ENCODE measurements around the gene VWA5B1.

GRCh38 chr1:20355101-20355827 lies 64.6 kb downstream of the VWA5B1 start:
- TF ChIP-seq CTCF (IDR thresholded peaks at IDR 0.05; ENCODE audit: extremely low read depth in 1 of 2, insufficient read depth in 1 of 2, low read depth in 1 of 2, low read length in 2 of 2) (no peak), JUN (IDR thresholded peaks at IDR 0.05; ENCODE audit: borderline replicate concordance, insufficient read depth, insufficient read length, low read depth) (no peak), FOS (IDR thresholded peaks at IDR 0.05; ENCODE audit: borderline replicate concordance, insufficient read depth, low read length) (no peak), POLR2A (IDR thresholded peaks at IDR 0.05; ENCODE audit: low read depth, low read length) (no peak), EZH2 (IDR thresholded peaks at IDR 0.05; ENCODE audit: borderline replicate concordance, low read depth, low read length, severe bottlenecking) (no peak), MAX (IDR thresholded peaks at IDR 0.05; ENCODE audit: insufficient read depth, insufficient read length) (no peak), POLR2AphosphoS5 (IDR thresholded peaks at IDR 0.05; ENCODE audit: insufficient read depth, low read depth, low read length) (no peak), GATA2 (IDR thresholded peaks at IDR 0.05; ENCODE audit: insufficient read depth, insufficient read length, low read depth, low read length) (no peak), MYC (IDR thresholded peaks at IDR 0.05; ENCODE audit: low read depth, low read length) (no peak)
